GM21825 (cell line): ENCODE results near the gene SLC6A4.
"Not testable (repeated sequence)": the region's sequence is repeated elsewhere in the genome, so short reads cannot be mapped to it uniquely, and the experiment has no call there.

Experiments used
- ATAC-seq: cut with Tn5 transposase; IDR thresholded peaks from one replicate; pipeline ENCODE4 v1.9.1; 2021; ENCODE audit warnings: mild to moderate bottlenecking, moderate library complexity; ENCODE audit not compliant: unreplicated experiment

Gene SLC6A4

GRCh38 chr17:30239089-30239462, 3.6 kb upstream of the SLC6A4 start:
- ATAC-seq: no peak

GRCh38 chr17:30238387-30239088, 3.0 kb upstream of the SLC6A4 start:
- ATAC-seq: no peak

- ATAC-seq: no peak
Measured at GRCh38 chr17:30238003-30238344, 2.5 kb upstream of the SLC6A4 start.

- ATAC-seq: no peak
Measured at GRCh38 chr17:30237296-30238002, 2.0 kb upstream of the SLC6A4 start.

- no peak for ATAC-seq
Measured at GRCh38 chr17:30236766-30237165, 1.3 kb upstream of the SLC6A4 start.

- no peak for ATAC-seq
Measured at GRCh38 chr17:30236297-30236624, 764 bp upstream of the SLC6A4 start.

- no peak for ATAC-seq
Measured at GRCh38 chr17:30234964-30235363, 533 bp downstream of the SLC6A4 start.

GRCh38 chr17:30234296-30234695, 1.2 kb downstream of the SLC6A4 start:
- ATAC-seq: no peak

- no peak for ATAC-seq
Measured at GRCh38 chr17:30232824-30233427, 2.6 kb downstream of the SLC6A4 start.

GRCh38 chr17:30232015-30232823, 3.3 kb downstream of the SLC6A4 start:
- no peak for ATAC-seq

GRCh38 chr17:30230596-30231125, 4.8 kb downstream of the SLC6A4 start:
- ATAC-seq: no peak

GRCh38 chr17:30230009-30230408, 5.5 kb downstream of the SLC6A4 start:
- not testable (repeated sequence) for ATAC-seq

- ATAC-seq: no peak
Measured at GRCh38 chr17:30229012-30229411, 6.5 kb downstream of the SLC6A4 start.

- ATAC-seq: no peak
Measured at GRCh38 chr17:30228011-30228410, 7.5 kb downstream of the SLC6A4 start.

- ATAC-seq: no peak
Measured at GRCh38 chr17:30226878-30227277, 8.6 kb downstream of the SLC6A4 start.

GRCh38 chr17:30225919-30226553, 9.5 kb downstream of the SLC6A4 start:
- ATAC-seq: no peak

GRCh38 chr17:30225112-30225511, 10.4 kb downstream of the SLC6A4 start:
- ATAC-seq: no peak

GRCh38 chr17:30224419-30224960, 11.0 kb downstream of the SLC6A4 start:
- ATAC-seq: no peak

GRCh38 chr17:30222721-30223175, 12.7 kb downstream of the SLC6A4 start:
- ATAC-seq: no peak

GRCh38 chr17:30222251-30222650, 13.2 kb downstream of the SLC6A4 start:
- ATAC-seq: no peak
